HFFc6 (cell line): ENCODE measurements around the gene RASSF8. TPM values are rescaled to one million over a fixed set of nuclear protein-coding genes. Genes with fewer than 3 reads are reported as not detected.

Source experiments
- DNase-seq: peaks from one replicate; pipeline ENCODE4 v3.0.0-alpha.2; 2018
- H3K27ac Mint-ChIP-seq: 2 replicates; pipeline ENCODE4 v1.8.0; 2020; ENCODE audit warnings: mild to moderate bottlenecking, mixed read lengths
- H3K27me3 Mint-ChIP-seq: 2 replicates; pipeline ENCODE4 v1.8.0; 2021; ENCODE audit warnings: mild to moderate bottlenecking, moderate library complexity, mixed read lengths; ENCODE audit not compliant: insufficient read depth
- H3K36me3 Mint-ChIP-seq: 2 replicates; pipeline ENCODE4 v1.8.0; 2021; ENCODE audit warnings: low read depth, mixed read lengths
- H3K4me1 Mint-ChIP-seq: 2 replicates; pipeline ENCODE4 v1.8.0; 2020; ENCODE audit warnings: low read depth, mixed read lengths
- H3K4me3 Mint-ChIP-seq: 2 replicates; pipeline ENCODE4 v1.8.0; 2020; ENCODE audit warnings: mild to moderate bottlenecking, moderate library complexity, mixed read lengths
- H3K9me3 Mint-ChIP-seq: 2 replicates; pipeline ENCODE4 v1.8.0; 2020; ENCODE audit warnings: mild to moderate bottlenecking, mixed read lengths
- CTCF ChIP-seq: fragments of 200-600 bp; sonication (generic); IDR thresholded peaks from 2 replicates; pipeline ENCODE4 v1.5.0; 2021; ENCODE audit warnings: antibody characterized with exemption, mild to moderate bottlenecking
- total RNA-seq, 6 experiments: library from RNA; stranded (reverse); fragmentation: NEBNext Ultra II Directional; extraction: Animal tissue kit (Norgen Biotek cat#: 25700); gene quantifications; 2 replicates in 1 of 6; 3 replicates in 5 of 6; pipeline ENCODE4 v1.2.3, GENCODE V29; 2021

Gene RASSF8
- total RNA-seq, 6 experiments from 2014 or later: 61.7 to 84.5 (median 77.0) TPM

DNA sequence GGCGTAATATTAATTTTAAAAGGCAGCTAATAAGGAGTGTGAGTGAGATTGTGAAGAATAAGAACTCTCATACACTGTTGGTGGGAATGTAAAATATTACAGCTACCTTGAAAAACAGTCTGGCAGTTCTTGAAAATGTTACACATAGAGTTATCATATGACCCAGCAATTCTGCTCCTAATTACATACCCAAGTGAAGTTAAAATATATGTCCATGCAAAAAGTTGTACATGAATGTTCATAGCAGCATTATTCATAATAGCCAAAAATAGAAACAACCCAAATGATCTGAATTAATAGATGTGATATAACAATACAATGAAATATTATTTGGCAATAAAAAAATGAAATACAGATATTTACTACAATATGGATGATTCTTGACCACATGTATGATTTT, 68.2 kb downstream of the RASSF8 start:
- H3K27ac Mint-ChIP-seq: no peak overlapping the region; the same call in 1 of the 2 replicates

DNA sequence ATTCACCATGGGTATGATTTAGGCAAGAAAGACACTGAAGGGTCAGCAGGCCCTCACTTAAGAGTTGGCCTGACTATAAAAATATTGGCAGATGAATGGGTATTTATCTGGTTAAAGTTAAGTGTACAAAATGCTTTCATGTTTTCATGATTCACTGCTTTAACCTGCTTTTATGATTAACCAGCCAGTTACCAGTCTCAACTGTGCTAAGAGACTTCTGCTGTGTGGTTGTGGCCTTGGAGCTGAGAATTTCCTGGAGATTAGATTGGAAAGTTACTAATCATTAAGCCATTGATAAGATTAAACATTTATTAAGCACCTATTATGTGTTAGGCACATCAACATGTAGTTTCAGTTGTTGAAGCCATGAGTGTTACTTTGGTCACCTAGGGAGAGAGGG, 68.9 kb downstream of the RASSF8 start:
- H3K27me3 Mint-ChIP-seq: no peaks in the 10 kb centered on the region
- peaks cover 4% of the 10 kb centered on the region; the same call in 1 of the 2 replicates for H3K36me3 Mint-ChIP-seq
- H3K27ac Mint-ChIP-seq: peak overlapping the region; percentile 42
- no peaks in the 10 kb centered on the region for H3K9me3 Mint-ChIP-seq
- H3K4me3 Mint-ChIP-seq: no peak overlapping the region; the same call in 1 of the 2 replicates
- TF ChIP-seq CTCF: no peak
- DNase-seq: no peak
- peaks cover 58% of the 10 kb centered on the region for H3K4me1 Mint-ChIP-seq

More for the DNA sequence above, 68.2 kb downstream of the RASSF8 start:
- no peaks in the 10 kb centered on the region for H3K27me3 Mint-ChIP-seq
- H3K36me3 Mint-ChIP-seq: peaks cover 4% of the 10 kb centered on the region; the same call in 1 of the 2 replicates
- H3K9me3 Mint-ChIP-seq: no peaks in the 10 kb centered on the region
- TF ChIP-seq CTCF: no peak
- no peak overlapping the region for H3K4me3 Mint-ChIP-seq
- peaks cover 51% of the 10 kb centered on the region for H3K4me1 Mint-ChIP-seq
- no peak for DNase-seq

DNA sequence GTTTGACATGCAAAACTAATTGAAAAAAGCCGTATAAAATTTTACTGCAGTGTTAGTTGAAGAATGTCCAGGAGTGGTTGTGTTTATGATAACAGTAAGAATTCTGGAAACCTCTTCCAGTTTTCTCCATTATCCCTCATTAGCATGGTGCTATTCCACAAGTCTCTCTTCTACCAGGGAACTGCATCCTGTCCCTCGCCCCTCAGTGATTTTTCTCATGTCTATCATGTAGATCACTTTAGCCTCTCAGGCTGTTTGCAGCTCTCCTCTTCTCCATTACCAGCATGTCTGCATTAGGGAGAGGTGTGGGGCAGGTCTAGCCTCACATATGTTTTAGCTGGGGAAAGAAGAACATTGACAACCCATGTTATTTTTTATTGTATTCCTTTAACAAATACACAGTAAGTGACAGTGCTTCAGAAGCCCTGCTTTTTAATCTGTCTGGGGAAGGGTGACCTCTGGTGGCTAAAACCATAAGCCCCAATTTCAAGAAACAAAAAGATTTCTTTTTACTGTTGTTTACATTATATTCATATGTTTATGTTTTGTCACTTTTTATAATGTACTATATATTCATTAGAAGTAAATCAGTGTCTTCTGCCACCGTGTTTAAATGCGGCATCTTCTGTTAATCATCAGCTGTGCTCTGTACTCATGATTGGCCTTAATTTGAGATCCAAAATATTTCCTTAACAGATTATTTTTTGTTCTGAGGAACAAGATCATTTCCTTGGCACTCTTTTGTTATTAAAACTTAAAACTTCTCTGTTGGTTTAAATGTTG, 70.7 kb downstream of the RASSF8 start:
- H3K9me3 Mint-ChIP-seq: no peaks in the 10 kb centered on the region
- H3K27ac Mint-ChIP-seq: peak overlapping the region; percentile 65
- peaks cover 5% of the 10 kb centered on the region; the same call in 1 of the 2 replicates for H3K27me3 Mint-ChIP-seq
- H3K36me3 Mint-ChIP-seq: no peaks in the 10 kb centered on the region
- peak; percentile 30 for DNase-seq
- no peak overlapping the region; the same call in 1 of the 2 replicates for H3K4me3 Mint-ChIP-seq
- H3K4me1 Mint-ChIP-seq: peaks cover 75% of the 10 kb centered on the region
- peak; percentile 96 for TF ChIP-seq CTCF

DNA sequence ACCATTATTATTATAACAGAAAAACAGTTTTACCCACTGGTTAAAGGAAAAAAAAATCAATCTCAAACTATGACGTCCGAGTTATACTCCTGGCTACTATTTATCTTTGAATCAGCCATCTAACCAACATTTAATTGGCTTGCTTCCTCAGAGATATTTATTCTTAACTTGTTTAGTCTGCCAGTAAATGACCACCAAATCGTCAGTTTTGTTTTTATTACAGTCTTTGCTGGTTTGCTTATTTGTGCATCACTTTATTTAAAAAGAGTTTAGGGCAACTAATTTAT, 71.2 kb downstream of the RASSF8 start:
- H3K9me3 Mint-ChIP-seq: no peaks in the 10 kb centered on the region
- no peaks in the 10 kb centered on the region for H3K36me3 Mint-ChIP-seq
- H3K4me1 Mint-ChIP-seq: peaks cover 80% of the 10 kb centered on the region
- no peak overlapping the region for H3K27ac Mint-ChIP-seq
- no peak for TF ChIP-seq CTCF
- peaks cover 5% of the 10 kb centered on the region; the same call in 1 of the 2 replicates for H3K27me3 Mint-ChIP-seq
- no peak for DNase-seq
- H3K4me3 Mint-ChIP-seq: no peak overlapping the region; the same call in 1 of the 2 replicates

GRCh38 chr12:26030371-26030770, 71.9 kb downstream of the RASSF8 start:
- peaks cover 5% of the 10 kb centered on the region; the same call in 1 of the 2 replicates for H3K27me3 Mint-ChIP-seq
- H3K4me1 Mint-ChIP-seq: peaks cover 85% of the 10 kb centered on the region
- no peak for DNase-seq
- no peak for TF ChIP-seq CTCF
- H3K9me3 Mint-ChIP-seq: no peaks in the 10 kb centered on the region
- no peak overlapping the region for H3K4me3 Mint-ChIP-seq
- H3K36me3 Mint-ChIP-seq: no peaks in the 10 kb centered on the region
- H3K27ac Mint-ChIP-seq: peak overlapping the region; percentile 46
